HG03064 (cell line): ENCODE measurements around the gene KCNH2.

ENCODE experiments used
- ATAC-seq: cut with Tn5 transposase; IDR thresholded peaks from one replicate; pipeline ENCODE4 v1.9.1; 2021; ENCODE audit warnings: low read depth; ENCODE audit not compliant: unreplicated experiment

The KCNH2 gene

DNA sequence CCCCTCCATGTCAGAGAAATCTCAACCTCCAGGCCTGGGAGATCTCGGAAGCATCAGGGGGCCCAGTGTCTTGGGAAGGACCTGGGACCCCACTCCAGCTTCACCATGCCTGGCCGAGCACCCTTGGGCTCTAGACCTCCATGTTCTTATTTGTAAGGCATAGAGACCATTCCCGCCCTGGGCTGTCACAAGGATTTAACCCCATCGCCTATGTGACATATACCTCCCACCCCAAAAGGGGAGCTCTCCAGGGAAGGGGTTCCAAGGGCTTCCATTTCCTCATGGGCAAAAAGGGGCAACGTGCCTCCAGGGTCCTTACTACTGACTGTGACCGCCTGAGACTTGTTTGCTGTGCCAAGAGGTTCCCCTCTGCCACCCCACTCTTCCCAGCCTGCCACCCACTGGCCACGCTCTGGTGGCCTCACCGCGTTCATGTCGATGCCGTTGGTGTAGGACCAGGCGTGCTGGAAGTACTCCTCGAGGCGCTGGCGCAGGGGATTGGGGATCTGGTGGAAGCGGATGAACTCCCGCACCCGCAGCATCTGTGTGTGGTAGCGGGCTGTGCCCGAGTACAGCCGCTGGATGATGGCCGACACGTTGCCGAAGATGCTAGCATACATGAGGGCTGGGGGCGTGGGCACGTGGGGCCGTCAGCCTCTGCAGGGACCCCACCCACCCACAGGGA lies 27.5 kb downstream of the KCNH2 start:
- no peak for ATAC-seq

DNA sequence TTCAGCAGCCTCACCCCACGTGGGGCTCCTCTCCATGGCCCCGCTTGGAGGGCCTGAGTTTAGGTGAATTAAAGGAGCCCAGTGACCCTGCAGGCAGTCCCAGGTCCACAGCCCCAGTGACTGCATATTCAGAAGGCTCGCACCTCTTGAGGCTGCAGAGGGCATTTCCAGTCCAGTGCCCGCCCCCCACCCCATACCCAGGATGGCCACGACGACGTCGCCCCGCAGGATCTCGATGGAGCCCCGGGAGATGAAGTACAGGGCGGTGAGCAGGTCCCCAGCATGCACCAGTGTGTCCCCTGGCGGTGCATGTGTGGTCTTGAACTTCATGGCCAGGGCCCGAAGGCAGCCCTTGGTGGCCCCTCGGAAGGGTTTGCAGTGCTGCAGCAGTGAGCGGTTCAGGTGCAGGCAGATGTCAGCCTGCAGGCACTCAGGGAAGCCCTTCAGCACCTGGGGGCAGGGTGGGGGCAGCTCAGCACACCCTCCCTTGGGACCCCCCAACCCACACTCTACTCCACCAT lies 28.1 kb downstream of the KCNH2 start:
- no peak for ATAC-seq

DNA sequence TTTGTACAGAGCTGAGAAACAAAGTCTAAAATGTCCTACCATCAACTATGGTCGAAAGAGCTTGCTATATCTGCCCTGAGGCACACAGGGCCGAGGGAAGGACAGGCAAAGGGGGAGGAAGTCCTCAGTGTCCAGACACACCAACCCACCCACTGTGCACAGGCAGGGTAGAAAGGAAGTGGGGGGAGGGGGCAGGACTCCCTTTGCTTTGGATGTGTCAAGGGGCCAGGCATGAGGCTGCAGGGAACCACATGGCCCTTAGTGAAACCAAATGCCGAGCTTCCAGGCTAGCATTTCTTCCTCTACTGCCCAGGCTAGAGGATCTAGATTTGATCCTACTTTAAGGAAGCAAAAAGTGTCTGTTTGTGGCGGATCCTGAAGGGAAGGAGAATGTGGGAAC lies 28.6 kb downstream of the KCNH2 start:
- no peak for ATAC-seq

DNA sequence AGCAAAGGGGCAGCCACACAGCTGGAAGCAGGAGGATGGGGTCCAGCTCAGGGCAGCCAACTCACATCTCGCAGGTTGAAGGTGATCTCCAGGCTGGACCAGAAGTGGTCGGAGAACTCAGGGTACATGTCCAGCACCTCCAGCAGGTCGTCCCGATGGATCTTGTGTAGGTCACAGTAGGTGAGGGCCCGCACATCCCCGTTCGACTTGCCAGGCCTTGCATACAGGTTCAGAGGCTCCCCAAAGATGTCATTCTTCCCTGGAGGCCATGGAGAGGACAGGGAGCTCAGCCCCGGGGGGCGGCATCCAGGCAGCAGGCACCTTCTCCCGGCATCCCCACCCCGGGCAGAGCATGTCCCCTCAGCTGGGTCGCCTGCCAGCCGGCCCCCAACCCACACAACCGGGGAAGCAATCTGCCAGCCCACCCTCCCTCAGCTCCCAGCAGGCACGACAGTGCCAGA lies 29.3 kb downstream of the KCNH2 start:
- no peak for ATAC-seq

DNA sequence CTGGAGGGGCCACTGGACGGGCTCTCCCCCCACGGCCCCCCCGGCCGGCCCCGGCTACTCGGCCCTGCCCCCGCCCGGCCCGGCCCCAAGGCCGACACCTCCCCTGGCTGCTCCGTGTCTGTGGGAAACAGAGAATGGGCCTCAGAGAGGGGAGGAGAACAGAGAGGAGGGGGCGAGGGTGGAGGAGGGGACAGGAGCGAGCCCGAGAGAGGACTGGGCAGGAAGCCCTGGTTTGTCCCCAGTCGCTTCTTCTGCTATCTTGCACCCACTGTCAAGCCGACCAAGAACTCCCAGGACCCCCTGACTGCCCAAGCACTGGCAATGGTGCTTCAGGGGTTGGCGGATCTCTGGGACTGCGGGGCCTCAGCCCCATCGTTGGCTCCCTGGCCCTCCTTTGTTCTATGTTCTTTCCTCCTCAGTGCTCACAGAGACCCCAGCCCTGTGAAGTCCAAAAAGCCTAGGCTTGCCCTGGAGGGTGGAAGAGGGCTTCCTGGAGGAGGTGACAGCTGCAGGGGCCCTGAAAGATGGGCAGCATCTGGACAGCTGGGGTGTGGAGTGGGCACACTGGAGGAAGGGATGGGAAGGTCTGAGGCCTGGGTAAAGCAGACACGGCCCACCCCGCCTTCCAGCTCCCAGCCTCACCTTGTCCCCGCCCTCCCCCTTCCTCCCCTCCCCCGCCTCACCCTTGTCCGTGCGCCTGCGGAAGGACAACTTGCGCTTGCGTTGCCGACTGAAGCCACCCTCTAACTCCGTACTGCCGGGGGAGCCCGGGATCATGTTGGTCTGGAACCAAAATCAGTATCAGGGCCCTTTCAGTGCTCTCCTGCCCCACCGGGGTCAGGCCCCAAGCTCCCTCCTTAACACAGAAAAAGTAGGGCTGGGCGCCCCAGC lies 30.1 kb downstream of the KCNH2 start:
- ATAC-seq = no peak

DNA sequence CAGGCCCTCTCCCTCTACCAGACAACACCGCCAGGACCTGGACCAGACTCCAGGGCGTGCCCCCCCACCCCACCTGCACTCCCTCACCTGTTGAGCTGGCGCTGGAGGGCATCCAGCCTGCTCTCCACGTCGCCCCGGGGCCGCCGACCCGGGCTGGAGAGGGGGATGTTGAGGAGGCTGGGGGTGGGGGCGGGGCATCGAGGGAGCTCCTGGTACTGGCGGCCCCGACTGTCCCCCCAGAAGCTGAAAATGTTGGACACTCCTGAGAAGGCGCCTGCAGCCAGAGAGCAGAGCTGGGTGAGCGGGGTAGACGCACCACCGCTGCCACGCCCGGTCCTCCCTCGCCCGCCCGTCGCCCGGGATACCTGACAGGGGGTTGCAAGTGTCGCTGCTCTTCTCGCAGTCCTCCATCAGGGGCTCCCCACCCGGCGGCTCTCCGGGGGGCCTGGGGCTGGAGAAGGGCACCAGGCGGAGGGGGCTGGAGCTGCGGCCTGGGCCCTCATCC lies 30.8 kb downstream of the KCNH2 start:
- ATAC-seq = no peak

DNA sequence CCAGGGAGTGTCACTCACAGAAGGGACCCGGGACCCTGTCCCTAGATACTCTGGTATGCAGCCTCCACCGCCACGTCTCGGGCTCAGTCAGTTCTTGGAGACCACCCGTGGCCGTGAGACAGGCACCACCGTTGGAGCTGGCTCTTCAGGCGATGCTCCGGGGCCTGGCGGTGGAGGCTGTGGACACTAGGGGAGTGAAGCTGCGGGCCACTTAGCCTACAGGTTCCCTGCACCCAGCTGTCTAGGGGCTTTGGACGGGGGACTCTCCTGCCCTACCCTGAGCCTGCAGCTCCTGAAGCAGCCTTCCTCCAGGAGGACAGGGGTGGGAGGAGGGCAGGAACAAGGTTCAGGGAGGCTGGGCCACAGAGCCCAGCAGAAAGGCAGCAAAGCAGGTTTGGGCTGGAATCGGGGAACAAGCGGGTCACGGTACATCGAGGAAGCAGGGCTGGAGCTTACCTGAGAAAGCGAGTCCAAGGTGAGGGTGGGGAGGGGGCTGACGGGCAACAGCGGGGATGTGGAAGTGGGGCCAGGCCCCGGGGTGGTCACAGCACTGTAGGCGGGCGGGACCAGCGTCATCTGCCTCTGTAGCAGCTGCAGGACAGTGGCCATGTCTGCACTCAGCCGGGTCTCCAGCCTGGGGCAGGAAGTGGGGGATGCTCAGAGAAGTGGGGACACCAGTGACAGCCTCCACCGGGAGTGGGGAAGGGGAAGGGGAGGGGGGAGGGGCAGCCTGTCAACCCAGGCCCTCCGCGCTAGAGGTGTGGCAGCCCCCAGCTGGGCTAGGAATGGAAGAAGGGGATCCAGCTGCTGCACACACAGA lies 31.5 kb downstream of the KCNH2 start:
- no peak for ATAC-seq

DNA sequence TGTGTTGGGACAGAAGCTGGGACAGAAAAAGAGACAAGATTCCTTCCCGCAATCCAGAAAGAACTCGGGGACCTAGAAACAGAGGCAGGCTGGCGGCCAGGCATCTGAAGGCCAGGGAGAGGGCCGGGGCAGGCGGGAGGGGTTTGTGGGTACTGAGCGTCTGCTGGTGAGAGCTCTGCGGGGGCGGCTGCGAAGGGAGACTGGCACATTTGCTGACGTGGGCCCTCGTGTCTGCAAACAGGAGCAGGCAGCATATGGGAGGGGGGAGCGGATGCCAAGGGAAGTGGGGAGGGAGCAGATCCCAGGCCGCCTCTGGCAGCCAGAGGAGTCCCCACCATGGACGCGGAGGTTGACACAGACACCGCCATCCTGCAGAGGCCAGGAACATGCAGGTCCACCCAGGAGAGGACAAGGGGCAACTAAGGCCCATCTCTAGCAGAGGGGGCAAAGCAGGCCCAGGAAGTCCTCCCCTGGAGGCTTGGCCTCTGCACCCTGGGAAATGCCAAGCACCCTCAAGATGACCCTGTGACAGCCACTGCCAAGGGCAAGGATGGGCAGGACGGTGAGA lies 32.2 kb downstream of the KCNH2 start:
- ATAC-seq = no peak

DNA sequence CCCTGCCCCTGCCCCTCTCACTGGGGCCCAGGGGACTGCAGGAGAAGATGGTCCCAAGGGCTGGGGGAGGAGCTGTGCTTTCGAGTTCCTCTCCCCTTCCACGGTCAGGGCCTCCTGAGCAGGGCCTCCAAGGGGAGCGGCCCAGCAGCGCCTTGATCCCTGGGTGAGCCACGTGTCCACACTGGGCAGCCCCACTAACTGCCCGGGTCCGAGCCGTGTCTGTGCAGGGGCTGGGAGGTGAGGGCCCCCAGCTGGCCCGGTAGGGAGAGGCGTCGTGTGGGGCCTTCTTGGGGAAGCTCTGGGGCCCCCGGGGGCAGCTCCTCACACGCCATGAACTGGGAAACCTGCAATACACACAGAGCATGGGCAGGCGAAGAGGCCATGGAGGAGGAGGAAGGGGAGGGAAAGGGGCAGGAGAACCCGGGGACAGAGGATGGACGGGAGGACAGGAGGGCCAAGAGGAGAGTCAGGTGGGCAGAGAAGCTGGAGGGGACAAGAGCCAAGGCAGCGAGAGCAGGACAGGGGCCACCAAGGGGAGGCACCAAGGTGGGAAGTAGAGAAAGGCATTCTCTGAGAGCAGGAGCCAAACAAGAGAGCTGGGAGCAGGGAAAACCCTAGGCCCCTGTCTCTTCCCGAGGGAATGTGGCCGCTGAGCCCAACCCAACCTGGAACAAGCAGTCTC lies 32.8 kb downstream of the KCNH2 start:
- no peak for ATAC-seq

DNA sequence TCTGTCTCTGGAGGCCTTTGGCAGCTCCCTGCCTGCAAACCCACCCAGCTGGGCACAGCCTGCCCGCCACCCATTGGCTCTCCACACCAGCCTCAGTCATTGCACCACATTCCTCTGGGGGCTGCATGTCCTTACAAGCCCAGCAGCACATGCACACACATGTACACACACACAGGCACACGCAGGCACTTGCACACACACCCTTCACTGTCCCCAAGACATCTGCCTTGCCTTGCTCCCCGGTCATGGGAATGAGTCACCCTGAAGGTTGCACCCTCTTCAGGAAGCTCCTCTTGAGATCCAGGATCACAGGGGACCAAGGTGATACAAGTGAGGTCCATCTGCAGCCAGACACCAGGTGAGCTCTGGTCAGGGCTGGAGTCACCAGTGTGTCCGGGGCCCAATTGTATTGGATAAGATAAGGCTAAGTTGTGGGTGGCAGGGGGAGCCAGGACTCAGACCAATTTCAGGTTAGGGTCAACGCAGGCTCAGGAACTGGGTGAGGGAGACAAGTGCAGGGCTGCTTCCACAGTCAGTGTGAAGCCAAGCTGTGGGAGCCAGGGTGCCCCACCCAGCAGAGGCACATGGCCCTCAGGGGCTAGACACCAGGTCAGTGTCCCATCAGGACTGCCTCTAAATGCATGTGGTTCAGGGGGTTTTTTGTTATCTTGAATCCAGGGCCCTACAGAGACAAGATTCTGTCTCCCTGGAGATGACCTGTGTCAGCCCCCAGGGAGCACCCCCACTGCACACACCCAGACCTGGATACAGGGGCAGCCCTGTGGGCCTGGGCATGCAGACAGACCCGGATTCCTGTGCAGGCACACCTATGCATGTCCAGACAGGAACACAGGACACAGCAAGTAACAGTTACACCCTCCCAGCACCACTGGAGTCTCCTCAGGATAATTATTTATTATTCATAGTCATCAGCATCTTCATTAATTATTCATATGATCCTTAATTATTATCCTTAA lies 33.8 kb downstream of the KCNH2 start:
- no peak for ATAC-seq

DNA sequence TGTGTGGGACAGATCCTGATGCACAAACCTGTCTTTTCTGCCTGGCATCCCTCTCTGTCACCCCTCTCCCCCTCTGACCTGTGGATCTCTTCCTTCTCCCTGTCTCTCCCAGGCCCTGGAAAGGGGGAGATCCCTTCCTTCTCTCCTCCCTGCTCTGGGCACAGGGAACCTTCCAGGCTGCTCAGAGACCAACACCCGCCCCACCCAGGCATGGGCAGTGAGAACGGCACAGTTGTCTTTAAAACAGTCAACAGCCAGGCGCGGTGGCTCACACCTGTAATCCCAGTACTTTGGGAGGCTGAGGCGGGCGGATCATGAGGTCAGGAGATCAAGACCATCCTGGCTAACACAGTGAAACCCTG lies 34.7 kb downstream of the KCNH2 start:
- no peak for ATAC-seq

DNA sequence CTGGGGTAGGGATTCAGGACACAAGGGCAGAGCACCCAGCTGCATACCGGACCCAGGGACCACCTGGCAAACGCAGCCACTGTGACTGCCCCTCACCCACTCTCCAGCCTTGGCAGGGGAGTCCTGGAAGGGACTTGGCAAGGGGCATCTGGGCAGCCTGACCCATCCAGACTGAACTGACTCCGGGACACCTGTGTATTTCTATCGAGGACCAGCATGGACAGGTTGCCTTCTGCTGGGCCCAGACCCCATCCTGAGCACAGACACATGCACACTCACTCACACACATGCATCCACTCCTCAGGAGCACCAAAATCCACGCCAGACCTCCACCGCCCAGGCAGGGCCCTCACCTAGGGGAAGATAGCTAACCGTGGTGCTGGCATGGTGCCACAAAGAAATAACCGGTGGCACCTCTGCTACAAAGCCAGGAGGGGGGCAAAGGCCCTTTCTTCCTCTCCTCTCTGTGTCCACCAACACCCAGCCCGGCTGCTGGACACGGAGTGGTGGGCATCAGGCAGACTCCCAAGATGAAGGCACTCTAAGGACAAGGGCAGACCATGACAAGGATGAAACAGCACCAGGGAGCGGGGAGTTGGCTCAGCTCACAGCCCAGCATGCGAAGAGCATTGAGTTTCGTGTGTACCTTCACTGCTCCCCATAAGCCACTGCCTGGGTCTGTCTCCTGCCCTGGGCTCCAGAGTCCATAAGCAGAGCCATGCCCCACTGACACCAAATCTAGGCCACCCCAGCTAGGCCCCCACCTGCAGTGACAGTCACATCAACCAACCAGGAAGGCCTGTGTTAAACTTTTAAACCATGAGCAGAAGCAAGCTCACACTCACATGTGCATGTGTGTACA lies 35.3 kb downstream of the KCNH2 start:
- ATAC-seq = no peak

DNA sequence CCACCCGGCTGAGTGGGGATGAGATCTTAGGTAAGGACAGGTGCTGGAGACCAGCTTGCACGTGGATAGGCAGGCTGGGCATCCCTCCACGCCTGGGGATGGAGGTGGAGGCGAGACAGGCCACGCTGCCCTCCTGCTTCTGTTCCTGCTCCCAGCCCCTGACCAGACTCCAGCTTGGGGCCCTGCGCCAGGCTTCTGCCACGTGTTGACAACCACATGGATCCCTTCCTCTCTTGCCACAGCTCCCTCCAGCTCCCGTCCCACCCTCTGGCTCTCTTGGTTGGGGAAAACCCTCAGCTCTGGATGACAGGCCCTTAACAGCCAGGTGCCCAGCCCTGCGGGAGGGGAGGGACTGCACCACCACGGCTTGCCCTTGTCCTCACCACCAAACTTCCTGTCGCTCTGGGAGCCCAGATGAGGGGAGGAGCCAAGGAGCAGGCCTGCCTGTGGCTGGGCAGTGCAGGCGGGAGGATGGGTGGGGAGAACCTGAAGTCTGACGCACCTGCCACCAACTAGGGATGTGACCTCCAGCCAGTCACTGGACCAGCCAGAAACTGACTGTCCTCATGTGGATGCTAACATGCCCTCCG lies 36.0 kb downstream of the KCNH2 start:
- no peak for ATAC-seq

DNA sequence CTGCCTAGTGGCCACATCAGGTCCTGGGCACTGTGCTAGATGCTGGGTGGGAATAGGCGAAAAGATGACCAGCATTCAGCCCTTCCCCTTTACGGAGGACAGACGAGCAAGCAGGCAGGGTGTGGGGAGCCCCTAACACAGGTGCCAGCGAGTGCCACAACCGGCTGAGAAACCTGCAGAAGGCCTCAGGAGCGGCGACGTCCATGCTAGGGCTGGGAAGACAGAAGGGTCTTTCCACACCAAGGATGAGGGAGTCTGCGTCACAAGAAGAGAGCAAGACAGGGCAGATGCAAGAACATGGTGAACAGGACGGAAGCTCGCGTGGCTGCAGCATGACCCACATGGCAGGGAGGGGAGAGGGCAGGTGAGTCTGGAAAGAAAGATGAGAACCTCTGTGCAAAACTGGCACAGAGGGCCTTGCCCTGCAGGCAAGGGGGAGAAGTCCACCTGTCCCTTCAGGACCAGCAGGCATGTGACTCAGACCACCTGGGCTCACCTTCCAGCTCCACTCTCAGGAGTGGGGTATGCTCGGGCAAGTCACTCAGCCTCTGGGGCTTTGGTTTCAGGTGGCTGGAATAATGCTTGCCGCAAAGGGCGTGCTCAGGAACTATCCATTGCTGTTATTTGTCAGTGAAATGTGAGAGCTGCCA lies 36.6 kb downstream of the KCNH2 start:
- ATAC-seq = no peak

DNA sequence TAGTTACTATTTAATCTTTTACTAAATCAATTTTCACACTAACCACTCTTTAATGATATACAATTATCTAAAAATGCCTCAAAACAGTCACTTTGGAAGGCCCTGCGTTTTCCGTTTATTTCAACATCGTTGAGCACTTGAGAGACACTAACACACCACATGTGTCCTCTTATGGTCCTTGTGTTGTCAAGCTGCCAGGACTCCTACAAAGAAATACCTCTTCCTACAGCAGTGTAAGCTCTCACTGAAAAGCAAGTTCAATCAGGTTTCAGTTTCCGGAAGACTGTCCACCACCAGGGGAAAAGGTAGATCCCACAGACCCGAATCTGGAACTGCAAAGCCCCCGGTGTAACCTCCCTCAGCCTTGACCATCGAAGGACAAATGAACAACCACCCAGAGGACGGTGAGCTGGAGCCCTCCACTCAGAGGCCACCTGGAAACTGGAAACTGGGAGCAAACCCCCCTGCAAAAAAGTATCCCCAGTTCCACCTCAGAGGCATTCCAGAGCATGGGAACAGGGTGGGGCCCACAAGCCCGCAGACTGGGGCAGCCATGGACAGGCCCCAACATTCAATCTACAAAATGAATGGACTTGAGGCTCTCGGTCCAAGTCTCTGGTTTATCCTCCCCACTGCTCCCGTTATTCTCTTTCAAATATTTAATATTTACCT lies 37.6 kb downstream of the KCNH2 start:
- no peak for ATAC-seq

DNA sequence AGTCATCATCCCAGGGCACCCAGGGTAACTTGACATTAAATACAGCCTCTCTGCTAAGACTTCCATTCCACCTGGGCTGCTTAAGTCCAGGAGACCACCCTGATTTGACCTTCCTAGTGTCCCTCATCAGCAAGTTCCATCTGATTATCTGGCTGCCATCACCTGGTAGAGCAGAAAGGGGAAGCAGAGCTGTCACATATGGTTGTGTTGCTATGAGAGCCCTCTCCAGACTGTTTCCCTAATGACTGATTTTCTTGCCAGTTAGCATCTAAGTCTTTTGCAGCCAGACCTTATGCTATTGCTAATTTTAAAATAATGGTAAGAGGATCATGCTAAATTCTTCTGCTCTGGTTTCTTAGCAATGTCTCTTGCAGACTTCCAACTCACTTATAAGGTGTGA lies 38.7 kb downstream of the KCNH2 start:
- ATAC-seq = no peak
